ENCODE measurements around the gene NDUFS6.

- no peak for TF ChIP-seq CTCF (conservative IDR thresholded peaks at IDR 0.05; ENCODE audit: low read depth, low read length)
- no peak for TF ChIP-seq EZH2 (IDR thresholded peaks at IDR 0.05; ENCODE audit: borderline replicate concordance, low read depth, low read length, poor library complexity, severe bottlenecking)
Measured at GRCh38 chr5:1760656-1761452, 40.4 kb upstream of the NDUFS6 start.
